ENCODE measurements around the gene RPRD2. TPM values are rescaled to one million over a fixed set of nuclear protein-coding genes. Genes with fewer than 3 reads are reported as not detected.
"Not testable (repeated sequence)": the region's sequence is repeated elsewhere in the genome, so short reads cannot be mapped to it uniquely, and the experiment has no call there.

The RPRD2 gene
- total RNA-seq, 2 experiments from 2014 or later = 36.4 to 43.6 TPM

- CTCF ChIA-PET = no interaction called here
- Mint-ChIP-seq H3K4me3 (peak overlapping the region; percentile 97), H3K36me3 (ENCODE audit: low read depth) (peaks cover 36% of the 10 kb centered on the region), H3K9me3 (no peaks in the 10 kb centered on the region), H3K27ac (peak overlapping the region; percentile 98), H3K27me3 (no peaks in the 10 kb centered on the region), H3K4me1 (peaks cover 49% of the 10 kb centered on the region)
- no peak for DNase-seq
- POLR2A ChIA-PET = interaction anchor here (0.6 kb wide), 1 partner anchor 833 kb away, joined by 3 read pairs; no protein-coding TSS in a partner anchor
Observed at GRCh38 chr1:150366416-150367296, 2.7 kb downstream of the RPRD2 start.

- peak overlapping the region; percentile 31 for H3K27ac Mint-ChIP-seq
Observed at GRCh38 chr1:150371110-150371509, 7.2 kb downstream of the RPRD2 start.

DNA sequence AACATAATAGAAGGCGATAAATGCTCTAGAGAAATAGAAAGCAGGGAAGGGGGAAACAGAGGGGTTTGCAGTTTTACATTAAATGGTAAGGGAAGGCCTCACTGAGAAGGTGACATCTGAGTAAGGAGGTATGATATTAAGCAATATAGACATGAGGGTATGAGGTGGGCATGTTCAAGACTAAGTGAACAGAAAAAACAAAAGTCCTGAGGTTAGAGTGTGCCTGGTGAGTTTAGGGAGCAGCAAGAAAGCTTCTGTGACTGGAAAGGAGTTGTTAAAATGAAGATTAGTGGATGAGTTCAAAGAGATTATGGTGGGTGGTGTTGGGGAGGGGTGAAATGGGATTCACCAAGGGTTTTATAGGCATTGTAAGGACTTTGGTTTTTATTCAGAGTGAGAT is 8.6 kb downstream of the RPRD2 start:
- Mint-ChIP-seq H3K4me1 (peaks cover 58% of the 10 kb centered on the region), H3K9me3 (no peaks in the 10 kb centered on the region), H3K27me3 (no peaks in the 10 kb centered on the region), H3K4me3 (no peak overlapping the region), H3K27ac (no peak overlapping the region), H3K36me3 (ENCODE audit: low read depth) (peaks cover 23% of the 10 kb centered on the region)
- CTCF ChIA-PET = no interaction called here
- POLR2A ChIA-PET = no interaction called here
- no peak for DNase-seq

More at GRCh38 chr1:150371110-150371509, 7.2 kb downstream of the RPRD2 start:
- Mint-ChIP-seq H3K4me1 (peaks cover 65% of the 10 kb centered on the region), H3K27me3 (no peaks in the 10 kb centered on the region), H3K9me3 (no peaks in the 10 kb centered on the region), H3K36me3 (ENCODE audit: low read depth) (peaks cover 30% of the 10 kb centered on the region), H3K4me3 (peak overlapping the region; percentile 3)
- ChIA-PET POLR2A (interaction anchor here (1.2 kb wide), 1 partner anchor 122 kb away, joined by 3 read pairs; no protein-coding TSS in a partner anchor), CTCF (interaction anchor here (0.7 to 1.3 kb wide), 3 partner anchors 32 to 252 kb away, joined by 3 to 4 read pairs (median 4); no protein-coding TSS in a partner anchor)
- DNase-seq = no peak

DNA sequence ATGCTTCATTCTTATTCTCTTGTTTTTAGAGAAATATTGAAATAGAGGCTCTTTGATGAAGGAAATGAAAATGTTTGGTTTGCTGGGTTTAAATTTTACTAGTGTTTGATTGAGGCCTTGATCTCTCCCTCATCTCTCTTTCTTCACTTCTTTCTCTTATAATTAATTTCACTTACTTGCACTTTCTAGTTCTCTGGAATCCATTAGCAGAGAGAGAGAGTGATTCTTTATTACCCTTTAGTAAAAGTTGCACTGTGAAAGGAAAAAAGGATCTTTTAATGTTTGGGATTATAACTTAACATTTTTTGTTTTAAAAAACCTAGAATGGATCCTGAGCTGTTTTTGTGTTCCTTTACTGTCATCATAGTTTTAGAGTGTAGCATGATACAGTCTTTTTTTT is 12.2 kb downstream of the RPRD2 start:
- H3K36me3 Mint-ChIP-seq (ENCODE audit: low read depth) = peaks cover 10% of the 10 kb centered on the region
- no peak overlapping the region for H3K4me3 Mint-ChIP-seq
- H3K27me3 Mint-ChIP-seq = no peaks in the 10 kb centered on the region

GRCh38 chr1:150383631-150384324 is 19.8 kb downstream of the RPRD2 start:
- peaks cover 5% of the 10 kb centered on the region for H3K36me3 Mint-ChIP-seq (ENCODE audit: low read depth)
- H3K4me1 Mint-ChIP-seq = peaks cover 29% of the 10 kb centered on the region

More for the DNA sequence above, 12.2 kb downstream of the RPRD2 start:
- H3K9me3 Mint-ChIP-seq = no peaks in the 10 kb centered on the region
- DNase-seq = no peak
- H3K4me1 Mint-ChIP-seq = peaks cover 38% of the 10 kb centered on the region
- CTCF ChIA-PET = no interaction called here
- no peak overlapping the region for H3K27ac Mint-ChIP-seq
- POLR2A ChIA-PET = no interaction called here

DNA sequence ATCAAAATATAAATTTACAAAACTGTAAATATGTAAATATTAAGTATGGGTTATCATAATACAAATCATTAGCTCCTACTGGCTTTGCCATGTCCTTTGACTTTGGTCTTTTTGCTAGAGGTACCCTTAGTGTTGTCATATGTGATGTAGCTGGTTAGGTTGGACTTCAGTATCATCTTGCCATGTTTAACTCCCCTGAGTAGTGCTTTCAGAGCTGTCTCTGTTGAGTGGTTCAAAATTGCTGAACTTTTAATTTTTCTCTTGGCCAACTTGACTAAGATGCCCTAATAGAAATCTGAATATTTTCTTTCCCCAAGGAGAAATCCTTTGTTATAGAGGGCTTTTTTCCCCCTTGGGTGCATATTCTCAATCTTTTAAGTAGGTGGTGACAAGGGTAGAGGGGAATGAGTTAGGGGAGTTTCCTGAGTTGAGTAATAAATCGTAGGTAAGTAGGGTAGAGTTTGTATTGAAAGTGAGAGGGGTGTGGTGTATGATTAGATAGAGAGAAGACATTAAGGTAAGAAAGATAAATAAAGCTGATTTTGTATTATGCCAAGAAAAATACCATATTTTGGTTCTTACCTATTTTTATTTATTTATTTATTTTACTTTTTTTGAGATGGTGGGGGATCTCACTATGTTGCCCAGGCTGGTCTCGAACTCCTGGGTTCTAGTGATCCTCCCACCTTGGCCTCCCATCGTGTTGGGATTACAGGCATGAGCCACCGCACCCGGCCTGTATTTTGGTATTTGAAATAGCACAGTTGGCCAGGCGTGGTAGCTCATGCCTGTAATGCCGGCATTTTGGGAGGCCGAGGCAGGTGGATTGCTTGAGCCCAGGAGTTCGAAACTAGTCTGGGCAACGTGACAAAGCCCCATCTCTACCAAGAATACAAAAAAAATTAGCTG is 21.8 kb downstream of the RPRD2 start:
- no peaks in the 10 kb centered on the region for H3K9me3 Mint-ChIP-seq
- no peak for DNase-seq
- peaks cover 8% of the 10 kb centered on the region for H3K36me3 Mint-ChIP-seq (ENCODE audit: low read depth)
- CTCF ChIA-PET = no interaction called here
- H3K4me3 Mint-ChIP-seq = no peak overlapping the region
- H3K27ac Mint-ChIP-seq = no peak overlapping the region
- H3K27me3 Mint-ChIP-seq = no peaks in the 10 kb centered on the region
- POLR2A ChIA-PET = no interaction called here
- peaks cover 37% of the 10 kb centered on the region for H3K4me1 Mint-ChIP-seq

More at GRCh38 chr1:150383631-150384324, 19.8 kb downstream of the RPRD2 start:
- Mint-ChIP-seq H3K27ac (peak overlapping the region; percentile 16), H3K27me3 (no peaks in the 10 kb centered on the region), H3K9me3 (no peaks in the 10 kb centered on the region), H3K4me3 (no peak overlapping the region)
- CTCF ChIA-PET = interaction anchor here (0.6 to 0.7 kb wide), 2 partner anchors 22 to 151 kb away, joined by 3 read pairs; no protein-coding TSS in a partner anchor
- no peak for DNase-seq
- POLR2A ChIA-PET = no interaction called here

DNA sequence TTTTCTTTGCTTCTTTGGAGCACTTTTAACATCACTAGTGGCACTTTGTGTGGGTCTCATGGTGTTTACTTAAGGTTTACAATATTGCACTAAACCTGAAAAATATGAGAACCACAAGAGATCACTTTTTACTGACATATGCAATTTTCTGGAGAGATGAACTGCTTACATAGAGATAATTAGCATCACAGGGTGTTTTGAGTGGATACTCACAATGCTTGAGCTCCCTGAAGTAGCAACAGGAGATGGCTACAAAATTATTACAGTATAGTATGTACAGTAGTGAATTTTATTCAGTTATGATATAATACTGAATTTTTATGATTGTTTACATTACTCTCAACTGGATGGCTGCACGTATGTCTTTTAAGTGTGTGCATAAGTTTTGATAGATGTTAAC is 22.6 kb downstream of the RPRD2 start:
- no peaks in the 10 kb centered on the region for H3K27me3 Mint-ChIP-seq
- peaks cover 37% of the 10 kb centered on the region for H3K4me1 Mint-ChIP-seq
- H3K27ac Mint-ChIP-seq = no peak overlapping the region
- DNase-seq = no peak
- ChIA-PET CTCF (no interaction called here), POLR2A (no interaction called here)
- peaks cover 8% of the 10 kb centered on the region for H3K36me3 Mint-ChIP-seq (ENCODE audit: low read depth)
- H3K9me3 Mint-ChIP-seq = no peaks in the 10 kb centered on the region
- H3K4me3 Mint-ChIP-seq = no peak overlapping the region

DNA sequence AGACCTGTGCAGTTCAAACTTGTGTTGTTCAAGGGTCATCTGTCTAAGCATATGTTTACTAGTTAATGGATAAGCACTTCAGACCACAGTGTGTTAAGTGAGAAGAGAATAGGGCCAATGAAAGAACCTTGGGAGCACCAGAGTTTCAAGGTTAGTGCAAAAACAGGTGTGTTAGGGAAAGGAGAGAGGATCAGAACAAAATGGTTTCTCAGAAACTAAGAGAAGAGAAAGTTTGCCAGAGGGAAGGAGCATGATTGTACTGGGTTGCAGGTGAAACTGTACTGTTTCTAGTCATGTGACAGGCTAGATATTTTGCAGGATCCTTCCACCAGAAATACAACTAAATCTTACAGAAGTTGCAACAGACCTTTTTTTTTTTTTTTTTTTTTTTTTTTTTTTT is 23.3 kb downstream of the RPRD2 start:
- peaks cover 8% of the 10 kb centered on the region for H3K36me3 Mint-ChIP-seq (ENCODE audit: low read depth)
- DNase-seq = no peak
- H3K27ac Mint-ChIP-seq = peak overlapping the region; percentile 7
- ChIA-PET CTCF (no interaction called here), POLR2A (no interaction called here)
- no peaks in the 10 kb centered on the region for H3K9me3 Mint-ChIP-seq
- no peak overlapping the region for H3K4me3 Mint-ChIP-seq
- no peaks in the 10 kb centered on the region for H3K27me3 Mint-ChIP-seq
- H3K4me1 Mint-ChIP-seq = peaks cover 37% of the 10 kb centered on the region

DNA sequence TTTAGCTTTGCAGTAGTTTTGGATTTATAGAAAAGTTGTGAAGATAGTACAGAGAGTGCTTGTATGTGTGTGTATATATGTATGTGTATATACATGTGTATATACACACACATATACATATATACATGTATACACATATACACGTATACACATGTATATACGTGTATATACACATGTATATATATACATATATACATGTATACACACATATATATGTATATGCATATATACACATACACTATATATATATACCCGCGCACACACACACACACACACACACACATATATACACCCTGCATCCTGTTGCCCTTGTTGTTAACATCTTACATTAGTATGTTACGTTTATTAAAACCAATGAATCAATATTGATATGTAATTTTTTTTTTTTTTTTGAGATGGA is 24.3 kb downstream of the RPRD2 start:
- CTCF ChIA-PET = no interaction called here
- no peak overlapping the region for H3K4me3 Mint-ChIP-seq
- POLR2A ChIA-PET = no interaction called here
- no peaks in the 10 kb centered on the region for H3K9me3 Mint-ChIP-seq
- H3K4me1 Mint-ChIP-seq = peaks cover 37% of the 10 kb centered on the region
- no peak for DNase-seq
- H3K27ac Mint-ChIP-seq = no peak overlapping the region
- H3K27me3 Mint-ChIP-seq = no peaks in the 10 kb centered on the region
- peaks cover 8% of the 10 kb centered on the region for H3K36me3 Mint-ChIP-seq (ENCODE audit: low read depth)

- Mint-ChIP-seq H3K9me3 (no peaks in the 10 kb centered on the region), H3K4me1 (peaks cover 29% of the 10 kb centered on the region), H3K27me3 (no peaks in the 10 kb centered on the region), H3K27ac (no peak overlapping the region), H3K4me3 (no peak overlapping the region), H3K36me3 (ENCODE audit: low read depth) (peaks cover 7% of the 10 kb centered on the region)
- no peak for DNase-seq
- POLR2A ChIA-PET = no interaction called here
- CTCF ChIA-PET = interaction anchor here (0.5 kb wide), 1 partner anchor 34 kb away, joined by 4 read pairs; no protein-coding TSS in a partner anchor
Observed at GRCh38 chr1:150389650-150390049, 25.7 kb downstream of the RPRD2 start.

DNA sequence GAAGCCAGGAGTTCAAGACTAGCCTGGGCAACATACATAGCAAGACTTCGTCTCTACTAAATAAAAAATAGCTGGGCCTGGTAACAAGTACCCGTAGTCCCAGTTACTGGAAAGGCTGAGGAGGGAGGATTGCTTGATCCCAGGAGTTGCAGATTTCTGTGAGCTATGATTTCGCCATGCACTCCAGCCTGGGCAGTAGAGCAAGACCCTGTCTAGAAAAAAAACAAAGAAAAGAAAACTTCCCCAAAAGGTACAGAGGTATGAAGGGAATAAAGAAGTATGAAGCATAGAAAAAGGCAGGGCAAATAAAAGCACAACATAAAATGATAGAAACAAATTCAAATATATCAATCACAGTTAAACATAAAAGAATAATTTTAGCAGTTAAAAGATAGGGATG is 28.7 kb downstream of the RPRD2 start:
- no peak overlapping the region for H3K4me3 Mint-ChIP-seq
- H3K27ac Mint-ChIP-seq = peak overlapping the region; percentile 64
- H3K27me3 Mint-ChIP-seq = no peaks in the 10 kb centered on the region
- H3K9me3 Mint-ChIP-seq = peaks cover 8% of the 10 kb centered on the region
- peaks cover 20% of the 10 kb centered on the region for H3K36me3 Mint-ChIP-seq (ENCODE audit: low read depth)
- DNase-seq = no peak
- CTCF ChIA-PET = no interaction called here
- POLR2A ChIA-PET = no interaction called here
- peaks cover 19% of the 10 kb centered on the region for H3K4me1 Mint-ChIP-seq

GRCh38 chr1:150395115-150395514 is 31.2 kb downstream of the RPRD2 start:
- H3K27ac Mint-ChIP-seq, POLR2A ChIA-PET, CTCF ChIA-PET, H3K4me3 Mint-ChIP-seq, H3K27me3 Mint-ChIP-seq, DNase-seq: not testable (repeated sequence)
- H3K4me1 Mint-ChIP-seq = peaks cover 13% of the 10 kb centered on the region
- peaks cover 13% of the 10 kb centered on the region for H3K9me3 Mint-ChIP-seq
- peaks cover 24% of the 10 kb centered on the region for H3K36me3 Mint-ChIP-seq (ENCODE audit: low read depth)

All from activated CD4-positive, alpha-beta T cell treated with anti-CD3 and anti-CD28 coated beads, Interleukin-2, amount 10 ng/mL, durations not matched to agents 7 days and 5 days (primary cell).